AG20443 (cell line): ENCODE data around the gene TYMS.

Experiments used
- DNase-seq: peaks from one replicate; pipeline ENCODE4 v3.0.0; 2012; ENCODE audit warnings: low spot score, mixed read lengths

The TYMS gene

GRCh38 chr18:647304-647703 lies 10.1 kb upstream of the TYMS start:
- no peak for DNase-seq

- no peak for DNase-seq
These were observed 8.1 kb upstream of the TYMS start for GRCh38 chr18:649341-649740.

DNA sequence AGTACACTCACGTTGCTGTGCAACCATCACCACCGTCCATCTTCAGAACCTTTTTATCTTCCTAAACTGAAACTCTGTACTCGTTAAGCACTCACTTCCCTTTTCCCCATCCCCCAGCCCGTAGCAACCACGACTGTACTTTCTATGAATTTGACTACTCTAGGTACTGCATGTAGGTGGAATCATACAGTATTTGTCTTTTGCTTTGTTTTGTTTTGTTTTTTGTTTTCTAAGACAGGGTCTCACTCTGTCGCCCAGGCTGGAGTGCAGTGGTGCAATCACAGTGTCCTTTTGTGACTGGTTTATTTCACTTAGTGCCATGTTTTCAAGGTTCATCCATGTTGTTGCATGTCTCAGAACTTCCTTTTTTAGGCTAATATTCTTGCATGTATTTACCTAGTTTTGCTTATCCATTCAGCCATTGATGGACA lies 7.0 kb upstream of the TYMS start:
- no peak for DNase-seq

DNA sequence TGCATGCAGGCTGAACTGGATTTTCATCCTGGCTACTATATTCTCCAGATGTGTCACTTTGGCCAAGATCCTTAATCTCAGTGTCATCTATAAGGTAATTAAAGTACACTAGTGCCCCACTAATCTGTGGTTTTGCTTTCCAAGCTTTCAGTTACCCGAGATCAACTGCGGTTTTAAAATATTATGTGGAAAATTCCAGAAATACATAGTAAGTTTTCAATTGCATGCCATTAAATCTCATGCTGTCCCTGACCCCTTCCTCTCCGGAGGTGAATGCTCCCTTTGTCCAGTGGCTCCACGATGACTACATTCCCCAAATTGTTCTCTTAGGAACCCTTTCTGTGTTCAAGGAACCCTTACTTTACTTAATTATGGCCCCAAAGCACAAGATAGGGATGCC lies 5.3 kb upstream of the TYMS start:
- DNase-seq, result no peak

DNA sequence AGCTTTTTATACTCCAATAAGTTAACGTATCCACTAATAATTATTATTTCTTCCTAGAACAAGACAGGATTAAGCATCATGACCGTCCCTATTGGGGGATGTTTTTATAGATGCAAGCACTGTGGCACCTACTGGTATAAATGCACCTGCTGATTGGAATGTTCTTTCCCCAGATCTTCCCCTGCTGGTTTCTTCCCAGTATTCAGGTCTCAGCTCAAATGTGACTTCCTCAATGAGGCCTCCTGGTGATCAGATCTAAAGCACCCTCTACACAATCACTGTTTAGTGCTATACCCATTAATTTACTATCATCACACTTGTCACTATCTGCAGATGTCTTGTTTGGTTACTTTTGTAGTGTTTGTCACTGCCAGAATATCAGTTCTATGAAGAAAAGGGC lies 3.9 kb upstream of the TYMS start:
- no peak for DNase-seq

DNA sequence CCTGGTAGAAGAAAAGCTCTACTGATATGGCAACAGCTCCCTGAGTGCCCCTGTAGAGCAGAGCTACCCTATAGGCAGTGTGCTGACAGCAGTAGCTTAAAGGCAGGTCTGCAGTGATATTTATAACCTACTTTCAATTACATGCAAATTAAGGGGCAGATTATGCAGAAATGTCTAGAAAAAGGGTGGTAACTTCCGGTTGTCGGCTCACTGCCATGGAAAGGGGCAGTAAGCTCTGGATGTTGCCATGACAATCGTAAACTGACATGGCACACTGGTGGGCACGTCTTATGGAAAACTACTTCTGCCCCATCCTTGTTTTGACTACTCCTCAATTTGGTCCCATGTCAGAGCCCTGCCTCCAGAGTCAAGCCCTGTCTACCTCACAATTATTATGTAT lies 2.9 kb upstream of the TYMS start:
- no peak for DNase-seq

GRCh38 chr18:655445-655844 lies 2.0 kb upstream of the TYMS start:
- no peak for DNase-seq

- DNase-seq, result peak; percentile 94
These were observed 821 bp downstream of the TYMS start for GRCh38 chr18:658001-658946.

DNA sequence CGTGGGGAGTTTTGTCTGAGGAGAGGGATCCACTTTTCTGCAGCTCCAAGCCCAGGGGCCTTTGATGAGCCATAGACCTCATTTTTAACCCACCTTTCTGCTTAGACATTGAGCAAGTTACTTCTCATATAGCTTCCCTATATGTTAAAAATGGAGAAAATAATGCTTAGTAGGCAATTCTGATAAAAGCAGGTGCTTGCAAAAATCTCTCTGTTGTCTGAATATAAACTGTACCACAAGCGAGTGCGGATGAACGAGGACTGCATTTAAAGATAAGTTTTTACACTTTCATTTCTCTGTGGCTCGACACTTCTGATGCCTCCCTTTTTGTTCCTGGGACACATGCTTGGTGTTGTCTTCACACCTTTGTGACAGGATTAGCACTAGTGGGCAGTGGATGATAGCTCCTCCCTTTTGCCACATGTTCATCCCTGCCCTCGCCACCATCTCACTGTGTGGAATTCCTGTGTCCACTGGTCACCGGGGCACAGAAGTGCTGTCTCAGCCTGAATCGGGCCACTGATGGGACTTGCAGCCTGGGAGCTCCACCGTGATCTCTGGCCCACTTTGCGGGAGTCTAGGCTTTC lies 1.6 kb downstream of the TYMS start:
- DNase-seq, result no peak

GRCh38 chr18:659597-659996 lies 2.1 kb downstream of the TYMS start:
- no peak for DNase-seq

- DNase-seq, result no peak
These were observed 4.7 kb downstream of the TYMS start for GRCh38 chr18:662197-662596.

- no peak for DNase-seq
These were observed 8.7 kb downstream of the TYMS start for GRCh38 chr18:666177-666576.

DNA sequence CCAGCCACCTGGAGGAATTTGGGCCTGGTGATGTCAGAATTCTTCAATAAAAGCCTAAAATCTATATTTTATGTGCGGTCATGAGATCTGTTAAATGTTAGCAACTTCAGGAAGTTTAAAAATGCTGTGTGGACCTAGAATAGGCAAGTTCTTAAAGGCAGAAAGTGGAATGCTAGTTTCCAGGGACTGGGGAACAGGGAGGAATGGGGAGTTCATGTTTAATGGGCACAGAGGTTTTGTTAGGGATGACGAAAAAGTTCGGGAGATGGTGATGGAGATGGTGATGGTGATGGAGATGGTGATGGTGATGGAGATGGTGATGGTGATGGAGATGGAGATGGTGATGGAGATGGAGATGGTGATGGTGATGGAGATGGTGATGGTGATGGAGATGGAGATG lies 9.2 kb downstream of the TYMS start:
- DNase-seq, result no peak

- no peak for DNase-seq
These were observed 10.8 kb downstream of the TYMS start for GRCh38 chr18:668260-668659.

GRCh38 chr18:669077-669476 lies 11.6 kb downstream of the TYMS start:
- no peak for DNase-seq

DNA sequence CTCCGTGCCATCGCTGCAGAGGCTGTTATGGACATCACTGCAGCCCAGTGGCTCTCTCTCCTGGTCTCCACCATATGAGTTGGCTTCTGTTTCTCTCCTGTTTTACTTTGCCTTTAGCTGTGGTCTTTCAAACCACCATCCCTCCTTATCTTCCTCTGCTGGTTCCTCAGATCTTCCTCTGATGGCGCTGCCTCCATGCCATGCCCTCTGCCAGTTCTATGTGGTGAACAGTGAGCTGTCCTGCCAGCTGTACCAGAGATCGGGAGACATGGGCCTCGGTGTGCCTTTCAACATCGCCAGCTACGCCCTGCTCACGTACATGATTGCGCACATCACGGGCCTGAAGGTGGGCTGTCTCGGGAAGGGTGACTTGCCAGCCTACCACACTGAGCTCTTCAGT lies 13.1 kb downstream of the TYMS start:
- DNase-seq, result no peak

GRCh38 chr18:671405-671804 lies 14.0 kb downstream of the TYMS start:
- DNase-seq, result no peak

DNA sequence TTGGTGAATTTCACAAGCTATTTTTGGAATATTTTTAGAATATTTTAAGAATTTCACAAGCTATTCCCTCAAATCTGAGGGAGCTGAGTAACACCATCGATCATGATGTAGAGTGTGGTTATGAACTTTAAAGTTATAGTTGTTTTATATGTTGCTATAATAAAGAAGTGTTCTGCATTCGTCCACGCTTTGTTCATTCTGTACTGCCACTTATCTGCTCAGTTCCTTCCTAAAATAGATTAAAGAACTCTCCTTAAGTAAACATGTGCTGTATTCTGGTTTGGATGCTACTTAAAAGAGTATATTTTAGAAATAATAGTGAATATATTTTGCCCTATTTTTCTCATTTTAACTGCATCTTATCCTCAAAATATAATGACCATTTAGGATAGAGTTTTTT lies 15.9 kb downstream of the TYMS start:
- no peak for DNase-seq

- DNase-seq, result no peak
These were observed 16.3 kb downstream of the TYMS start for GRCh38 chr18:673769-674168.

DNA sequence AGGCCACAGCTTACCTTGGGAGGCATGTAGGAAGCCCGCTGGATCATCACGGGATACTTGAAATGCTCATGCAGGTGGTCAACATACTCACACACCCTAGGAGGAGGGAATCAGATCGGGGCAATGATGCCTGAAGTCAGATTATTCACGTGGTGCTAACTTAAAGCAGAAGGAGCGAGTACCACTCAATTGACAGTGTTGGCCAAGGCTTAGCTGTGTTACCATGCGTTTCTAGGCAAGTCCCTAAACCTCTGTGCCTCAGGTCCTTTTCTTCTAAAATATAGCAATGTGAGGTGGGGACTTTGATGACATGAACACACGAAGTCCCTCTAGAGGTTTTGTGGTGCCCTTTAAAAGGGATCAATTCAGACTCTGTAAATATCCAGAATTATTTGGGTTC lies 17.9 kb downstream of the TYMS start:
- DNase-seq, result no peak

- no peak for DNase-seq
These were observed 18.6 kb downstream of the TYMS start for GRCh38 chr18:676069-676468.

DNA sequence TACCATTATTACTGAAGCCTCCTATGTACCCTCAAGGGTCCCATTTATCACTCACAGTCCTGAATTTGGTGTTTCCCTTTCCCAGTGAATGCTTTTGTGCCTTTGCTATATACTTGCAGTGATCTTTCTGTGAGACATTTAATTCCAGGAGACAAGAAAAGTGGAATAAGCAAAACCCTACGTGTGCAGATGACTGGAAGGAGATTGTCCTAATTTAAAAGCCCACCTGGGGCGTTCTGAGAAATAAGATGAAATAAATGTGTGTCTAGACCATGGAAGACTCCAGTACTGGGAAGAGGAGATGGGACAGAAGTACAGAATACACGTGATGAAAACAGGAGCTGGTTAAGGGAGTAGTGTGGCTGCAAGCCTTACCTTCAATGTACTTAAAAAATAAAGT lies 19.3 kb downstream of the TYMS start:
- no peak for DNase-seq

- no peak for DNase-seq
These were observed 19.7 kb downstream of the TYMS start for GRCh38 chr18:677145-677544.

DNA sequence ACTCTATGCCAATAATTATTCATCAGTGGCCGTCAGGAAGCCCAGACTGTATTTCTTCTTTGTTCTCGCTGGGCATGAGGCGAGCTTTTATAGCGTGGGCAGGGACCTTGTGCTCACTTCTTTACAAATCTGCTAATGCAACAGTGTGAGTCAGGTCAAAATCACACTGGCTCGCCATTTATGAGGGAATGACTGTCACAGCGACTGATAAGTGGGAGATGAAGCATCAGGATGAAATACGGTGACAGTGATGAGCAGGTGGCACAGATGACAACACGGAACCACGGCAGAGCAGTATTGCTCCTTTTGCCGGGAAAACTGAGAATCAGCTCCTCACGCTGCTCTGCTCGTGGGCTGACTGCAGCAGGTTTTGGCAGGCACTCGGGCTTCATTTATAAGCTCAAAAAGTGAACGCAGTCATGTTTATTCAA lies 20.5 kb downstream of the TYMS start:
- no peak for DNase-seq
